ENCODE measurements around the gene NT5C2. TPM values are rescaled to one million over a fixed set of nuclear protein-coding genes. Genes with fewer than 3 reads are reported as not detected.
A peak's percentile ranks its signal among the peaks of the same experiment; 100 is the strongest.

The NT5C2 gene
- total and polyA plus RNA-seq, 2 donors (not counting 1 experiment from before 2014, with no cell fraction given): 38.6 to 80.8 TPM

GRCh38 chr10:103103989-103104388, 89.1 kb downstream of the NT5C2 start:
- Histone ChIP-seq H3K36me3 (replicated peaks in 1 of 2; ENCODE audit: control extremely low read depth in 1 of 2, control insufficient read depth in 1 of 2, extremely low read depth in 1 of 2, insufficient read depth in 2 of 2, low read length in 1 of 2) (peaks cover 8 to 41% of the 10 kb centered on the region in 2 experiments), H3K9me3 (ENCODE audit: control extremely low read depth in 1 of 3, control insufficient read depth in 2 of 3, insufficient read depth in 1 of 3, low read length in 2 of 3) (no peaks in the 10 kb centered on the region)
- POLR2A ChIA-PET: no interaction called here

GRCh38 chr10:103102195-103102594, 90.9 kb downstream of the NT5C2 start:
- no peak overlapping the region for H3K9ac ChIP-seq (ENCODE audit: low read length)
- peaks cover 3% of the 10 kb centered on the region for H3K4me1 Mint-ChIP-seq
- peak overlapping the region; percentile 34 for H3K27ac Mint-ChIP-seq
- H3K79me2 ChIP-seq (ENCODE audit: control insufficient read depth, insufficient read depth, low read length): no peaks in the 10 kb centered on the region
- no peak overlapping the region for H3K4me2 ChIP-seq (replicated peaks; ENCODE audit: low read depth, low read length, poor library complexity, severe bottlenecking)
- H3K4me3 Mint-ChIP-seq: no peak overlapping the region
- ATAC-seq (ENCODE audit: low read depth) (no peak), DNase-seq (no peak)
- H3K27me3 Mint-ChIP-seq: no peaks in the 10 kb centered on the region
- no peaks in the 10 kb centered on the region for H3K9me3 Mint-ChIP-seq (ENCODE audit: insufficient read depth)
- 100% methylated on average over 1 of the region's 3 CpGs for WGBS (ENCODE audit: insufficient coverage)
- ChIA-PET POLR2A (no interaction called here), CTCF (interaction anchor here (1.3 kb wide), 1 partner anchor 142 kb away, joined by 7 read pairs; no protein-coding TSS in a partner anchor)
- intact Hi-C loops (cut with micrococcal nuclease): no loop called here
- TF ChIP-seq CTCF (IDR thresholded peaks at IDR 0.05) (no peak), EZH2 (IDR thresholded peaks at IDR 0.05; ENCODE audit: borderline replicate concordance, insufficient read depth, low read depth, low read length, poor library complexity, severe bottlenecking) (no peak)
- no peak overlapping the region for H3K27ac ChIP-seq (ENCODE audit: low read length in 2 of 2)
- no peaks in the 10 kb centered on the region for H3K27me3 ChIP-seq (replicated peaks in 1 of 4; ENCODE audit: control extremely low read depth in 1 of 4, control insufficient read depth in 3 of 4, insufficient read depth in 4 of 4, low read length in 3 of 4)
- H3K9me3 ChIP-seq (ENCODE audit: control extremely low read depth in 1 of 3, control insufficient read depth in 2 of 3, insufficient read depth in 1 of 3, low read length in 2 of 3): no peaks in the 10 kb centered on the region
- H3K4me3 ChIP-seq (ENCODE audit: control extremely low read depth in 1 of 5, extremely low read depth in 1 of 5, insufficient read depth in 1 of 5, low read depth in 2 of 5, low read length in 4 of 5): no peak overlapping the region
- H3K4me1 ChIP-seq (ENCODE audit: control insufficient read depth in 2 of 2, insufficient read depth in 2 of 2, low read length in 2 of 2): no peaks in the 10 kb centered on the region
- no peaks in the 10 kb centered on the region for H4K20me1 ChIP-seq (ENCODE audit: control insufficient read depth, insufficient read depth, low read length, poor library complexity, severe bottlenecking)
- no peak overlapping the region for H2AFZ ChIP-seq (ENCODE audit: insufficient read depth, low read depth, low read length, poor library complexity, severe bottlenecking)
- H3K36me3 ChIP-seq (replicated peaks in 1 of 2; ENCODE audit: control extremely low read depth in 1 of 2, control insufficient read depth in 1 of 2, extremely low read depth in 1 of 2, insufficient read depth in 2 of 2, low read length in 1 of 2): peaks cover 8 to 59% of the 10 kb centered on the region in 2 experiments

More at GRCh38 chr10:103103989-103104388, 89.1 kb downstream of the NT5C2 start:
- H4K20me1 ChIP-seq (ENCODE audit: control insufficient read depth, insufficient read depth, low read length, poor library complexity, severe bottlenecking): no peaks in the 10 kb centered on the region
- no peak overlapping the region for H2AFZ ChIP-seq (ENCODE audit: insufficient read depth, low read depth, low read length, poor library complexity, severe bottlenecking)
- no CpG with 5 or more reads among the region's 2 CpGs for WGBS (ENCODE audit: insufficient coverage)
- CTCF ChIA-PET: no interaction called here
- intact Hi-C loops (cut with micrococcal nuclease): no loop called here
- H3K4me2 ChIP-seq (replicated peaks; ENCODE audit: low read depth, low read length, poor library complexity, severe bottlenecking): no peak overlapping the region
- no peaks in the 10 kb centered on the region for H3K79me2 ChIP-seq (ENCODE audit: control insufficient read depth, insufficient read depth, low read length)
- H3K9ac ChIP-seq (ENCODE audit: low read length): no peak overlapping the region
- no peak for TF ChIP-seq CTCF (IDR thresholded peaks at IDR 0.05)
- no peak for TF ChIP-seq EZH2 (IDR thresholded peaks at IDR 0.05; ENCODE audit: borderline replicate concordance, insufficient read depth, low read depth, low read length, poor library complexity, severe bottlenecking)
- no peak overlapping the region for H3K27ac ChIP-seq (ENCODE audit: low read length in 2 of 2)
- Mint-ChIP-seq H3K27me3 (no peaks in the 10 kb centered on the region), H3K4me1 (no peaks in the 10 kb centered on the region), H3K4me3 (no peak overlapping the region), H3K9me3 (ENCODE audit: insufficient read depth) (no peaks in the 10 kb centered on the region), H3K27ac (no peak overlapping the region)
- H3K4me3 ChIP-seq (ENCODE audit: control extremely low read depth in 1 of 5, extremely low read depth in 1 of 5, insufficient read depth in 1 of 5, low read depth in 2 of 5, low read length in 4 of 5): no peak overlapping the region
- DNase-seq (no peak), ATAC-seq (ENCODE audit: low read depth) (no peak)
- no peaks in the 10 kb centered on the region for H3K27me3 ChIP-seq (replicated peaks in 1 of 4; ENCODE audit: control extremely low read depth in 1 of 4, control insufficient read depth in 3 of 4, insufficient read depth in 4 of 4, low read length in 3 of 4)
- H3K4me1 ChIP-seq (ENCODE audit: control insufficient read depth in 2 of 2, insufficient read depth in 2 of 2, low read length in 2 of 2): no peaks in the 10 kb centered on the region

Data from B cell (primary cell).